ENCODE data around the gene FYCO1.
"Not testable (repeated sequence)": the region's sequence is repeated elsewhere in the genome, so short reads cannot be mapped to it uniquely, and the experiment has no call there.

The FYCO1 gene

GRCh38 chr3:46008058-46008457, 12.4 kb upstream of the FYCO1 start:
- DNase-seq, result no peak

DNA sequence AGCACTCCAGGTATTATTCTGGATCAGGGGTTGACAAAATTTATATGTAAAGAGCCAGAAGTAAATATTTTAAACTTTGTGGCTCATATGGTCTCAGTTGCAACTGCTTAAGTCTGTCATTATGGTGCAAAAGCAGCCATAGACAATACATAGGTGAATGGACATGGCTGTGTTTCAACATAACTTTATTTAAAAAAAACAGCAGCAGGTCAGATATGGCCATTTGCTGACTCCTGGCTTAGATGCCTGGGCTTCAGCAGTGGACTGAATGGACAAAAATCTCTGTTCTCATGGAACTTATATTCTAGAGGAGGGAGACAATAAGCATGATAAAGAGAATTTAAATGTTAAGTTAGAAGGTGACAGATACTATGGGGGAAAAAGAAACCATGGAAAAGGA, 11.7 kb upstream of the FYCO1 start:
- DNase-seq, result no peak

- DNase-seq, result no peak
Observed at GRCh38 chr3:46006238-46007032, 10.8 kb upstream of the FYCO1 start.

- not testable (repeated sequence) for DNase-seq
Observed at GRCh38 chr3:46003706-46004105, 8.1 kb upstream of the FYCO1 start.

- DNase-seq, result no peak
Observed at GRCh38 chr3:46001178-46001577, 5.6 kb upstream of the FYCO1 start.

GRCh38 chr3:45997942-45998341, 2.3 kb upstream of the FYCO1 start:
- DNase-seq, result no peak

DNA sequence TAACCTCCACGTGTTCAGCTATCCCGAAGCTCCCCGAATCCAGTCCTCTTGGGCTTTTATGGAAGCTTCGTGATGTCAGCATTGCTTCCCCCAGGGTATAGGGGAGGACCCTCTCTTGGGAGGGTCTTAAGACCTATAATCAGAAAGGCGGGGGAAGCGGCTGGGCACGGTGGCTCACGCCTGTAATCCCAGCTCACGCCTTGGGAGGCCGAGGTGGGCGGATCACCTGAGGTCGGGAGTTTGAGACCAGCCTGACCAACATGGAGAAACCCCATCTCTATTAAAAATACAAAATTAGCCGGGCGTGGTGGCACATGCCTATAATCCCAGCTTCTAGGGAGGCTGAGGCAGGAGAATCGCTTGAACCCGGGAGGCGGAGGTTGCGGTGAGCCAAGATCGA, 1.9 kb upstream of the FYCO1 start:
- DNase-seq, result not testable (repeated sequence)

- no peak for DNase-seq
Observed at GRCh38 chr3:45994419-45995235, 997 bp downstream of the FYCO1 start.

- DNase-seq, result no peak
Observed at GRCh38 chr3:45993421-45994027, 2.1 kb downstream of the FYCO1 start.

- DNase-seq, result no peak
Observed at GRCh38 chr3:45992821-45993221, 2.8 kb downstream of the FYCO1 start.

GRCh38 chr3:45992133-45992729, 3.4 kb downstream of the FYCO1 start:
- DNase-seq, result no peak

- DNase-seq, result no peak
Observed at GRCh38 chr3:45991341-45991740, 4.3 kb downstream of the FYCO1 start.

DNA sequence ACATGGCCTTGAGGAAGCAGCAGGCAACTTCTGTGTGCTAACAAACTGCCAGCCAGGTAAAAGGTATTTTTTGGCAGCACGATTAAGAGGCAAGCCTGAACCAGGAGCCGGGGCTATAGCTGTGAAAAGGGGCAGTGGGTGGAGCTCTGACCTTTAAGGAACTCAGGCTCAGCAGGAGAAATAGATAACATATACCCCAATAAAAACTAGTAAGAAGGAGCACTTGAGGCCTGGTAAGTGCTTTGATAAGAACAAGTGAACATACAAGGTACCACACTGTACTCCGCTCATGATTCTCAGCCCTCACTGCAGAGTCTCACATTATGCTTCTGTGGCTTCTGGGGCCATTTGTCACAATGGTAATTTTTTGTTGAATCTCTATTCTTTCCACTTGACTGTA, 5.4 kb downstream of the FYCO1 start:
- no peak for DNase-seq

- DNase-seq, result no peak
Observed at GRCh38 chr3:45988804-45989203, 6.8 kb downstream of the FYCO1 start.

GRCh38 chr3:45988362-45988761, 7.3 kb downstream of the FYCO1 start:
- no peak for DNase-seq

DNA sequence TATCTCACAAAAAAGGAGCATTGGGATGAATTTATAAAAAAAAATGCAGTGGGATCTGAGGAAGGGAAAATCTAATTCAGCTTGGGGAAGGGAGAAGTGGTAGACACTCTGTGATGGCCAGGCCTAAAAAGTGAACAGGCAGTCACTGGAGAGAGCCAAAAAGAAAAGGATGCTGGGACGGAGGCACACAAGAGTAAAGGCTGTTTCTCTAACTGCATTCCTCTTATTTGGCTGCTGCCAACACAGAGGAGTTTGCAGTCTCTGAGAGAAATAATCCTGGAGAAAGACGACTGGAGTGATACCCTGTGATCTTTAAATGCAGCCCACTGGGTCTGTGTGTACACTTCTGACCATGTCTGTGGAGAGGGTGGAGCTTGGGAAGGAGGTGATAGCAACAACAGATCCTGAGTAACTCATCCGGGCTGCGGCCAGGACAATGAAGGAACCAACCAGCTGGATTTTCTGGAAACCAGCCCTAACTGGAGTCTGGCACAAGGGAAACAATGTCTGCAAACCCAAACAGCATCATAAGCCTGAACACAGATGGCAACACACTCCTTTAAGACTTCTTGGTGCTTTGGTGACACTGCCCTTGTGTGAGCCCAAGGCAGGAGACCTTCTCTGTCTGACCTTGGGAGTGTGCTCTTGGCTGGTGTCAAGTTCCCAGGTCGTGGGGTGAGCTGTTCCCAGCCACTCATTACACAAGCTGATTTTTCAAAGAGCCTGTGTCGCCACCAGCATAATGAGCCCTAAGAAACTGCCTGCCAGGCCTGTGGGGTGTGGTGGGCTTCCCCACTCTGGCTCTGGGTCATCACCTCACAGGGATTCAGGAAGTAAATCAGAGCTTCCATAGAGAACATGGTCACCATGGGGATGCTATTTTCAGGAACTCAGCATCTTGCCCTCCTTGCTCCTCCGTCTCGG, 8.0 kb downstream of the FYCO1 start:
- no peak for DNase-seq

- DNase-seq, result no peak
Observed at GRCh38 chr3:45986303-45986982, 9.2 kb downstream of the FYCO1 start.

DNA sequence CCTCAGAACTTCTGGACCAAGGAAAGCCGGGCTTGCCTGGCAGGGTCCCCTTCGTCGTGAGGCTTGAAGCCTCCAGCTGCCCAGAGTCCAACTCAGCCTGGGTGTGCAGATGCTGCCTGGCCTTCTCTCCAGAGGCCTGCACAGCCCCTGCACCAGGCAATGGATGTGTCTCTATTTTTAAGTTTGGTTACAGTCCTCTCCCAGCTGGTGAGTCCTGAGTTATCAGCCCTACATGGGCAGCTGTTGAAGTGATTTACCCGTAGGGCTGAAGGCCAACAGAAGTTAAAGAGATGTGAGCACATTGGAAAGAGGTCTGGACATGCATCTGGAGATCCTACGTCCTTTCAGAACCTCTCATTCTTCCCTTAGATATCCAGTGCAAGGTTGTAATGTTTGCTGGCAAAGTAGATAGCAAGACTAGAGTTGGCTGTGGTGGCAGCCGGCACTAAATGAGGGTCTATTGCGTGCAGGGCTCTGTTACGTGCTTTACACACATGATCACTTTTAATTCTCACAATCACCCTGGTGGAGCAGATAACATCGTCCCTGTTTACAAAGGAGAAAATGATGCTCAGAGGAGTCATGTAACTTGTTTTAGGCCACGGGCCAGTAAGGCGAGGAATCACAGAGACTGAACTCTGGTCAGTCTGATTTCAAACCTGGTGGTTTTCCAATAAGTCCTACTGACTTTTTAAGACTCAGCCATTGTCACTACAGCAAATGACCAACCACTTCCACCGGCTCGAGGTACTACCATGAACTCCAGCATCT, 9.9 kb downstream of the FYCO1 start:
- DNase-seq, result no peak

- DNase-seq, result no peak
Observed at GRCh38 chr3:45984331-45985312, 11.0 kb downstream of the FYCO1 start.

DNA sequence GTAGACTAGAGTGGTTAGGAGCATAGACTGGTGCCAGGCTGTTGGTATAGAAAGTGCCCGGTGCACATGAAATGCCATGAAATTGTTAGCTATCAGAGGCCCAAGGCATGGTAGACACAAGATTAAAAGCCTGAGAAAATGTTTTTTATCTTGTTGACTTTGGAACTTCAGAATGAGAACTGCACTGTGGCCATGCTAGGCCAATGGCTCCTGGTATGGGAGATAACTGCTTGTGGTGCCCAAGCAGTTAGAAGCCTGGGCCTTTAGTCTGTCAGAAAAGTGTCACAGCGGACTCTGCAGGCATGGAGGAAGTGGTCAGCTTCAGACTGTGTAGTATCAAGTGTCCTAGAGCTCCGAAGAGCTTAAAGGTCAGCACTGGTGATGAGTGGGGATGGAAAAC, 11.9 kb downstream of the FYCO1 start:
- DNase-seq, result no peak

Data from DMS79 treated with DMSO at 0.1 percent for 48 hours (cell line).